Parathyroid adenoma (tissue), 2 donors: ENCODE data around the gene LFNG.

Experiments used
- H2AFZ ChIP-seq: fragments of 300-600 bp; sonication (generic); one replicate; pipeline ENCODE4 v1.7.0; 2017; ENCODE audit warnings: antibody characterized with exemption, mild to moderate bottlenecking
- H3K27ac ChIP-seq: fragments of 300-600 bp; sonication (generic); one replicate; pipeline ENCODE4 v1.7.0; 2017
- H3K27me3 ChIP-seq: fragments of 300-600 bp; sonication (generic); one replicate; pipeline ENCODE4 v1.7.0; 2017; ENCODE audit warnings: low read length; ENCODE audit not compliant: control insufficient read depth, insufficient read depth
- H3K36me3 ChIP-seq: fragments of 300-600 bp; sonication (generic); one replicate; pipeline ENCODE4 v1.7.0; 2017; ENCODE audit warnings: low read length; ENCODE audit not compliant: control insufficient read depth, insufficient read depth
- H3K4me1 ChIP-seq: fragments of 300-600 bp; sonication (generic); one replicate; pipeline ENCODE4 v1.7.0; 2017; ENCODE audit warnings: control low read depth
- H3K4me2 ChIP-seq: fragments of 300-600 bp; sonication (generic); one replicate; pipeline ENCODE4 v1.7.0; 2017; ENCODE audit warnings: low read length
- H3K4me3 ChIP-seq: fragments of 300-600 bp; sonication (generic); one replicate; pipeline ENCODE4 v1.7.0; 2017; ENCODE audit warnings: low read depth, low read length
- H3K79me2 ChIP-seq: fragments of 300-600 bp; sonication (generic); one replicate; pipeline ENCODE4 v1.7.0; 2017; ENCODE audit warnings: control low read depth
- H3K9ac ChIP-seq: fragments of 300-600 bp; sonication (generic); one replicate; pipeline ENCODE4 v1.7.0; 2017; ENCODE audit warnings: mild to moderate bottlenecking
- H3K9me3 ChIP-seq: fragments of 300-600 bp; sonication (generic); one replicate; pipeline ENCODE4 v1.7.0; 2017; ENCODE audit warnings: low read length; ENCODE audit not compliant: control insufficient read depth
- CTCF ChIP-seq: fragments of 300-600 bp; sonication (generic); IDR thresholded peaks from one replicate; pipeline ENCODE4 v1.7.0; 2017; ENCODE audit warnings: antibody characterized with exemption, mild to moderate bottlenecking
- donor health status: primary hyperparathyroidism.

LFNG gene

GRCh38 chr7:2510130-2510776 lies 9.3 kb upstream of the LFNG start:
- Histone ChIP-seq H2AFZ (no peak overlapping the region), H3K27me3 (no peaks in the 10 kb centered on the region), H3K9me3 (no peaks in the 10 kb centered on the region), H3K4me1 (no peaks in the 10 kb centered on the region), H3K4me3 (no peak overlapping the region), H3K36me3 (no peaks in the 10 kb centered on the region), H3K9ac (no peak overlapping the region), H3K79me2 (no peaks in the 10 kb centered on the region), H3K27ac (no peak overlapping the region), H3K4me2 (no peak overlapping the region)
- no peak for TF ChIP-seq CTCF

- Histone ChIP-seq H3K79me2 (no peaks in the 10 kb centered on the region), H3K36me3 (no peaks in the 10 kb centered on the region), H3K27me3 (no peaks in the 10 kb centered on the region), H3K9me3 (no peaks in the 10 kb centered on the region), H3K27ac (no peak overlapping the region), H3K9ac (no peak overlapping the region), H2AFZ (no peak overlapping the region), H3K4me1 (no peaks in the 10 kb centered on the region), H3K4me3 (no peak overlapping the region), H3K4me2 (no peak overlapping the region)
- no peak for TF ChIP-seq CTCF
Measured at GRCh38 chr7:2510909-2511768, 8.4 kb upstream of the LFNG start.

- Histone ChIP-seq H3K9me3 (no peaks in the 10 kb centered on the region), H3K9ac (no peak overlapping the region), H3K36me3 (no peaks in the 10 kb centered on the region), H3K4me2 (no peak overlapping the region), H3K27me3 (no peaks in the 10 kb centered on the region), H3K79me2 (no peaks in the 10 kb centered on the region), H3K27ac (no peak overlapping the region), H3K4me1 (no peaks in the 10 kb centered on the region), H2AFZ (no peak overlapping the region), H3K4me3 (no peak overlapping the region)
- TF ChIP-seq CTCF, result no peak
Measured at GRCh38 chr7:2511769-2512168, 7.8 kb upstream of the LFNG start.

- Histone ChIP-seq H3K4me3 (no peak overlapping the region), H3K27ac (no peak overlapping the region)
- TF ChIP-seq CTCF, result no peak
Measured at GRCh38 chr7:2512179-2512661, 7.4 kb upstream of the LFNG start.

More at GRCh38 chr7:2512179-2512661, 7.4 kb upstream of the LFNG start:
- H3K4me2 ChIP-seq, result no peak overlapping the region
- H3K79me2 ChIP-seq, result no peaks in the 10 kb centered on the region
- no peak overlapping the region for H2AFZ ChIP-seq
- no peaks in the 10 kb centered on the region for H3K36me3 ChIP-seq
- H3K27me3 ChIP-seq, result no peaks in the 10 kb centered on the region
- H3K9ac ChIP-seq, result no peak overlapping the region
- no peaks in the 10 kb centered on the region for H3K9me3 ChIP-seq
- no peaks in the 10 kb centered on the region for H3K4me1 ChIP-seq
